ENCODE data around the gene GTF2E1.
A peak's percentile ranks its signal among the peaks of the same experiment; 100 is the strongest.
"Not testable (repeated sequence)": the region's sequence is repeated elsewhere in the genome, so short reads cannot be mapped to it uniquely, and the experiment has no call there.

Gene GTF2E1

GRCh38 chr3:120753810-120754209 is 11.3 kb downstream of the GTF2E1 start:
- DNase-seq (ENCODE audit: low read depth), result no peak

GRCh38 chr3:120756061-120756460 is 13.5 kb downstream of the GTF2E1 start:
- DNase-seq (ENCODE audit: low read depth), result no peak

GRCh38 chr3:120758551-120758950 is 16.0 kb downstream of the GTF2E1 start:
- not testable (repeated sequence) for DNase-seq (ENCODE audit: low read depth)

- no peak for DNase-seq (ENCODE audit: low read depth)
Observed at GRCh38 chr3:120762615-120763014, 20.1 kb downstream of the GTF2E1 start.

- DNase-seq (ENCODE audit: low read depth), result no peak
Observed at GRCh38 chr3:120763601-120764000, 21.1 kb downstream of the GTF2E1 start.

GRCh38 chr3:120764206-120764605 is 21.7 kb downstream of the GTF2E1 start:
- no peak for DNase-seq (ENCODE audit: low read depth)

GRCh38 chr3:120765830-120766493 is 23.4 kb downstream of the GTF2E1 start:
- DNase-seq (ENCODE audit: low read depth), result no peak

- DNase-seq (ENCODE audit: low read depth), result no peak
Observed at GRCh38 chr3:120766576-120766975, 24.0 kb downstream of the GTF2E1 start.

- no peak for DNase-seq (ENCODE audit: low read depth)
Observed at GRCh38 chr3:120767106-120767505, 24.6 kb downstream of the GTF2E1 start.

- DNase-seq (ENCODE audit: low read depth), result no peak
Observed at GRCh38 chr3:120769436-120769835, 26.9 kb downstream of the GTF2E1 start.

- no peak for DNase-seq (ENCODE audit: low read depth)
Observed at GRCh38 chr3:120770891-120771290, 28.3 kb downstream of the GTF2E1 start.

GRCh38 chr3:120772081-120772480 is 29.5 kb downstream of the GTF2E1 start:
- no peak for DNase-seq (ENCODE audit: low read depth)

GRCh38 chr3:120773932-120774331 is 31.4 kb downstream of the GTF2E1 start:
- DNase-seq (ENCODE audit: low read depth), result no peak

- no peak for DNase-seq (ENCODE audit: low read depth)
Observed at GRCh38 chr3:120775411-120775810, 32.9 kb downstream of the GTF2E1 start.

GRCh38 chr3:120778776-120779175 is 36.2 kb downstream of the GTF2E1 start:
- DNase-seq (ENCODE audit: low read depth), result no peak

- DNase-seq (ENCODE audit: low read depth), result no peak
Observed at GRCh38 chr3:120780977-120781376, 38.4 kb downstream of the GTF2E1 start.

- DNase-seq (ENCODE audit: low read depth), result not testable (repeated sequence)
Observed at GRCh38 chr3:120785832-120786231, 43.3 kb downstream of the GTF2E1 start.

GRCh38 chr3:120791010-120791409 is 48.5 kb downstream of the GTF2E1 start:
- no peak for DNase-seq (ENCODE audit: low read depth)

GRCh38 chr3:120791913-120792312 is 49.4 kb downstream of the GTF2E1 start:
- no peak for DNase-seq (ENCODE audit: low read depth)

- no peak for DNase-seq (ENCODE audit: low read depth)
Observed at GRCh38 chr3:120793601-120794000, 51.1 kb downstream of the GTF2E1 start.

- peak; percentile 22 for DNase-seq (ENCODE audit: low read depth)
Observed at GRCh38 chr3:120795017-120795648, 52.6 kb downstream of the GTF2E1 start.

GRCh38 chr3:120795959-120796358 is 53.4 kb downstream of the GTF2E1 start:
- DNase-seq (ENCODE audit: low read depth), result no peak

- no peak for DNase-seq (ENCODE audit: low read depth)
Observed at GRCh38 chr3:120796976-120797375, 54.4 kb downstream of the GTF2E1 start.

GRCh38 chr3:120797857-120798256 is 55.3 kb downstream of the GTF2E1 start:
- DNase-seq (ENCODE audit: low read depth), result no peak
